ENCODE results near the gene SYT17. TPM values are rescaled to one million over a fixed set of nuclear protein-coding genes. Genes with fewer than 3 reads are reported as not detected.

SYT17 gene
- polyA plus RNA-seq, 2 of the 4 experiments (the other 2 are of a cell fraction) = 9.8 to 18.7 TPM

GRCh38 chr16:19167710-19168370 lies at the start of gene SYT17 (continued):
- TF ChIP-seq HMGXB4 (CRISPR knock-in tag; IDR thresholded peaks at IDR 0.05; ENCODE audit: borderline replicate concordance) (no peak), HDAC2 (IDR thresholded peaks at IDR 0.05) (no peak), BCL3 (IDR thresholded peaks at IDR 0.05) (no peak), NR3C1 (IDR thresholded peaks at IDR 0.05) (no peak), NFE2L2 (conservative IDR thresholded peaks at IDR 0.05; ENCODE audit: low read length) (no peak), MAZ (IDR thresholded peaks at IDR 0.05; ENCODE audit: borderline replicate concordance, low read depth, low read length) (no peak), FOSL2 (IDR thresholded peaks at IDR 0.05) (no peak), FOSL2 (CRISPR knock-in tag; IDR thresholded peaks at IDR 0.05) (0 out of 2 replicates have a peak, but pooled peaks have one; percentile 7), TFCP2L1 (CRISPR knock-in tag; IDR thresholded peaks at IDR 0.05) (no peak), ZSCAN20 (CRISPR knock-in tag; IDR thresholded peaks at IDR 0.05) (no peak), CTCF (IDR thresholded peaks at IDR 0.05) (peak; percentile 97), ZC3H11A (IDR thresholded peaks at IDR 0.05) (no peak), PHF8 (IDR thresholded peaks at IDR 0.05; ENCODE audit: borderline replicate concordance, low read depth) (no peak), JUN (IDR thresholded peaks at IDR 0.05) (peak in 1 of 2 experiments; percentile 30; a peak in 2 of 5 replicates), BHLHE40 (IDR thresholded peaks at IDR 0.05; ENCODE audit: low read depth, low read length) (no peak), CBX8 (IDR thresholded peaks at IDR 0.05) (no peak), ELK1 (IDR thresholded peaks at IDR 0.05; ENCODE audit: low read depth, low read length) (no peak), FOSB (CRISPR knock-in tag; IDR thresholded peaks at IDR 0.05) (no peak), HOXA7 (CRISPR knock-in tag; IDR thresholded peaks at IDR 0.05) (no peak), POLR2AphosphoS2 (conservative IDR thresholded peaks at IDR 0.05; ENCODE audit: low read length) (no peak), CHD2 (IDR thresholded peaks at IDR 0.05; ENCODE audit: low read length, partially characterized antibody) (no peak), HOXB13 (CRISPR knock-in tag; IDR thresholded peaks at IDR 0.05; ENCODE audit: low read depth) (no peak), KDM1A (IDR thresholded peaks at IDR 0.05; ENCODE audit: low read depth) (no peak), TP53 (CRISPR knock-in tag; IDR thresholded peaks at IDR 0.05) (no peak)
- TF ChIP-seq, protein P1, sequence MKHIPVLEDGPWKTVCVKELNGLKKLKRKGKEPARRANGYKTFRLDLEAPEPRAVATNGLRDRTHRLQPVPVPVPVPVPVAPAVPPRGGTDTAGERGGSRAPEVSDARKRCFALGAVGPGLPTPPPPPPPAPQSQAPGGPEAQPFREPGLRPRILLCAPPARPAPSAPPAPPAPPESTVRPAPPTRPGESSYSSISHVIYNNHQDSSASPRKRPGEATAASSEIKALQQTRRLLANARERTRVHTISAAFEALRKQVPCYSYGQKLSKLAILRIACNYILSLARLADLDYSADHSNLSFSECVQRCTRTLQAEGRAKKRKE (CRISPR knock-in tag; IDR thresholded peaks at IDR 0.05; ENCODE audit: low read depth) = no peak

All from A549 (cell line).